Adipose tissue (tissue), 3 donors: ENCODE results near the gene TACR2. TPM values are rescaled to one million over a fixed set of nuclear protein-coding genes. Genes with fewer than 3 reads are reported as not detected.

ENCODE experiments used
- H3K27ac ChIP-seq: one replicate; pipeline ENCODE4 v1.5.1; 2013; ENCODE audit warnings: low read depth, low read length
- WGBS, 3 donors: extraction: QIAGEN DNeasy Blood & Tissue Kit; methylation state at CpG; one replicate each; pipeline ENCODE4 v1.1.7; 2013; 5-methylcytosine and 5-hydroxymethylcytosine counted together
- polyA plus RNA-seq, 3 donors: library from polyadenylated mRNA; stranded (reverse); fragments of 200-250 nt; gene quantifications; one replicate each; pipeline ENCODE4 v1.2.3, GENCODE V29; 2013
- donor health status: healthy with polysubstance abuse.
- donor health status: Bipolar disorder and iron deficiency.
- donor health status: healthy.

TACR2 gene
- polyA plus RNA-seq: under 1 TPM; 0.34 to 0.85 (median 0.36) TPM

DNA sequence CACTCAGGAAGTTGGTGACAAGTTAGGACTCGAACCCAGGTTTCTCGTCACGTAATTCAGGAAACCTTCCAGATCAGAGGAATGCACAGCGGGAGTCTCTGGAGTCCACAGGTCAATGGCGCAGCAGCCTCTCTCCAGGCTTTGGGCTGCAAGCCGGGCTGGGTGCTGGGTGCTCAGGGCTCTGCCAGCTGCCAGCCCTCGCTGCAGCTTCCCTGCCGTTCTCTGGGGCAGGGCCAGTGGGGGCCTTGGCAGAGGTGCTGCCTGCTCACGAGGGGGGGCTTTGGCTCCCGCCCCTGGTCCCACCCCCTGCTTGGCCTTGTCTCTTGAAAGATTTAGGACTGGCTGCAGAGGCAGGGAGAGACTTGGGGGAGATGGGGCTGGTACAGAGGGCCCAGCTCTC is at the start of gene TACR2:
Gene TACR2 (minus strand): TSS at position 224 of the 400 bp plus-strand sequence. CDS start 595 bp downstream, outside the sequence.
- 64 to 72% (median 70%) methylated on average over 10 of the region's 10 CpGs for WGBS, 3 donors

DNA sequence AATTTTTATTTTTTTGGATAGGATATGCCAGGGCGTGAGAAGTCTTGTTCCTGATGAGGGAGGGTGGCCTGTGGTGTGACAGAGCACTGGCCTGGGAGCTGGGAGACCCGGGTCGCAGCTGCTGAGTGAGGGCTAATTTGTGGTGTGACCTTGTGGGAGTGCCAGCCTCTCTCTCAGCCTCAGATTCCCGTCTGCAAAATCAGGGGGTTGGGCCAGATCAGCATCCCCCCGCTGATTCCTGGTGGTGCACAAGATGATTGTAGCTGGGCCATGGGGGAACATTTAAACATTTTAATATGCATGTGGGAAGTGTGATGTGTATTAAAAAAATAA is 49.4 kb upstream of the TACR2 start:
- no peak overlapping the region for H3K27ac ChIP-seq
- 36 to 52% (median 41%) methylated on average over 5 of the region's 5 CpGs for WGBS, 3 donors

More for the DNA sequence above, at the start of gene TACR2:
- H3K27ac ChIP-seq: no peak within 1 kb of the TSS

DNA sequence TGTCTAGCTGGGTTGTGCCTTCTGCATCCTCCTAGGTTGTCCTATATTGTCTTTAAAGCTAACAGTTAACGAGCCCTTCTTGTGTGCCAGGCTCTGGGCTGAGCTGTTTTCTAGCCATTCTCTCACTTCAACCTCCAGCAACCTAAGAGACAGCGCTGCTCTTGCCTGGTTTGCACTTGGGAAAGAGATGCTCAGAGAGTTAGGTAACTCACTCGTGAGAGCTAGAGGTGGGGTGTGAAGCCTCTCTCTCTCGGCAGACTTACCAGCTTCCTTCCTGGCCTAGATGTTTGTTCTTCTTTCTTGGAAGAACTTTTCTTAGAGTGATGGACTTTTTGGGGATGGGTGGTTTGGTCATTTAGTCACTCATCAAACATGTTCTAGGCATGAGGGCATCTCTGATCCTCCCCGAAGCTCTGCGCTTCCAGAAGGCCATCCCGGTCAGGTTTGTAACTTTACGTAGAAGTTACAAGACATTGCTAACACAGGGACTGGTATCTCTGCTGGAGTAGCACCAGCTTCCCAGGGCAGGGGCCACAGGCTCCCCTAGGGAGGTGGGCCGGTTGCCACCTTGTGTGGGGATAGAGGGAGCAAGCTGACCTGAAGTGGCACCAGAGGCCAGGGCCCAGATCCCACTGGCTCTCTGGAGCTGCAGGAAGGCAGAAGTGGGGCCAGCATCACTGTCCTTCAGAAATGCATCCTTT is 48.9 kb upstream of the TACR2 start:
- H3K27ac ChIP-seq: no peak overlapping the region
- WGBS, 3 donors: 66 to 88% (median 72%) methylated on average over 9 of the region's 9 CpGs

DNA sequence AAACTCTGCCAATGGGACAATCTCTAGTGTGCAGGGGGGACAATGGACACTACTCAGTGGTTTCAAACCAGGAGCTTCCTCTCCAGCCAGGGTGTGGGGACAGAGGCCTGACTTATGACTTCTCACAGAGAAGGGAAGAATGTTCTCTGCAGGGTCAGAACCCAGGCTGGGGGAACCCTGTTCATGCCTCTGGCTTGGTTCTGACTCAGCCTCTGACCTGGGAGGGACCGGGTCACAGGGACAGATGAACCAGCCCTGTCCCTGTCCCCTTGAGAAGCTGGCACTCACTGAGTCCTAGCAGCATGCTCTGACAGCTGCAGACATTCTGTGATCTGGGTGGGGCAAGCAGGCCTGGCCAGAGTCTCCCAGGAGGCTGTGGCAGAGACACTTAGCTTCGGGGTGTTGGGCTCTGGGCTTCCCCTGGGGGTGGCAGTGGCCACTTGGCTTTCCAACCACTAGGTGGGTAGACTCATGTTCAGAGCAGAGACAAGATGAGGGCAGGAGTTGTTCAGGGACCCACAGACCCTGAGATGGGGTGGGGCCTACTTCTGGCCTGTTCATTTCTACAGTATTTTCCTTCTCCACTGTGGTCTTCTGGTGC is 48.2 kb upstream of the TACR2 start:
- H3K27ac ChIP-seq: no peak overlapping the region
- 60 to 88% (median 62%) methylated on average over 2 of the region's 2 CpGs for WGBS, 3 donors

DNA sequence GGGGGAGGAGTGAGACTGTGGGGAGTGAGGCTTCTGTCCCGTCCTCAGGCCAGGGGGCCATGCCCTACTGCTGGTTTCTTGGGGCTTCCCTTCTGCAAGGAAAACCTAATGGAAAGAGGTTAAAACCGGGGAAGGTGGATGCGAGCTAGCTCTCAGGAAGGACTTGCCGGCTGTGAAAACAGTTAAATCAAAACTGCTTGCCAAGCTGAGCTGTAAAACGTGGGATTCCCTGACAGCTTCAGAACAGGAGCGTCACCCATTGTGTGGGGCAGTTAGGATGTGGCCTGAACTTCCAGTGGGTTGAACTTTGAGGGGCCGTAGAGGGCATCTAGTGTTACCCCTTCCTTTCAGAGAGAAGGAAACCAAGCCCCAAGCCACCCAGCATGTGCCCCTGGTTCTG is 47.7 kb upstream of the TACR2 start:
- 59 to 80% (median 62%) methylated on average over 7 of the region's 7 CpGs for WGBS, 3 donors
- no peak overlapping the region for H3K27ac ChIP-seq

DNA sequence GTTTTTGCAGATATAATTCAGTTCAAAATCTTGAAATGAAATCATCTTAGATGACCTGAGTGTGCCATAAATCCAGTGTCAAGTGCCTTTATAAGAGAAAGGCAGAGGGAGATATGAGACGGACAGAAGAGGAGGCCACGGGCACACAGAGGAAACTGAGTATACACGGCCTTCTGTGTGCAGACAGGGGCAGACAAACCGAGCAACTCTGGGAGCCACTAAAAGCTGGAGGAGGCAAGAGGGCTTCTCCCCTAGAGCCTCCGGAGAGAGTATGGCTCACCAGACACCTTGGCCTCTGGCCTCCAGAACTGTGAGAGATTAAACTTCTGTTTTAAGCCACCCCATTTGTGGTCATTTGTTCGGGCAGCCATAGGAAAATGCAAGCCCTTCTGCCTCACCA is 47.2 kb upstream of the TACR2 start:
- no peak overlapping the region for H3K27ac ChIP-seq
- 57 to 81% (median 67%) methylated on average over 6 of the region's 6 CpGs for WGBS, 3 donors

DNA sequence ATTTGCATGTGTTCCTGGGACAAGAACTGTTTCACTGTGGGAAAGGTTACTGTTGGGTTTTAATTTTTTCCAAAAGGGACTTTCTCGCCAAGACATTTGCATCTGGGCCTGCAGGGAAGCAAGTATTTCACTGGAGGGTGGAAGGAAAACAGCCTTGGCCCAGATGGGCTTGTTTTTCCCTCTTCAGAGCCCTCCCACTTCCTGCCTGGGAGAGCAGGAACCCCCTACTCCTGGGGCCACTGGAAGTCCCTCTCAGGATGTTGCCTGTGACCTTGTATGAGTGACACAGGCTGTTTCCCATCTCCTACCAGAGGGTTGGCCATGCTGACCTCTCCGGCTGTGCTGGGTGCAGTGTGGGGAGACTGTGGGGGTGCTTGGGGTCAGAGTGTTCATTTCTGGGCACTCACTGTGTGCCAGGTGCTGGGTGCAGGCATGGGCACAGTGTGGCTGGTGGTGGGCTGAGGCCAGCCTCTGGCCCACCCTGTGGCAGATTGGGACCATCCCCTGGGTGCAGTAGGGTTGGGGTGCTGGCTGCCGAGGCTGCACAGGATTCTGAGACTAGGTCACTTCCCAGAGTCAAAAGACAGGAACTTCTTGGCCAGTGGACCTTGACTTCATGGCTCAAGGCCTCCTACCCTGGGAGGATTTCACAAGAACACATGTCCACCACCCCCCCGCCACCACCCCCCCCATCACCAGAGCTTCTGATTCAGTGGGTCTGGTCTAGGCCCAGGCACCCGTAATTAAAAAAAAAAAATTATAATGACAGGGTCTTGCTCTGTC is 44.7 kb upstream of the TACR2 start:
- 63 to 86% (median 69%) methylated on average over 4 to 5 of the region's 5 CpGs for WGBS, 3 donors

DNA sequence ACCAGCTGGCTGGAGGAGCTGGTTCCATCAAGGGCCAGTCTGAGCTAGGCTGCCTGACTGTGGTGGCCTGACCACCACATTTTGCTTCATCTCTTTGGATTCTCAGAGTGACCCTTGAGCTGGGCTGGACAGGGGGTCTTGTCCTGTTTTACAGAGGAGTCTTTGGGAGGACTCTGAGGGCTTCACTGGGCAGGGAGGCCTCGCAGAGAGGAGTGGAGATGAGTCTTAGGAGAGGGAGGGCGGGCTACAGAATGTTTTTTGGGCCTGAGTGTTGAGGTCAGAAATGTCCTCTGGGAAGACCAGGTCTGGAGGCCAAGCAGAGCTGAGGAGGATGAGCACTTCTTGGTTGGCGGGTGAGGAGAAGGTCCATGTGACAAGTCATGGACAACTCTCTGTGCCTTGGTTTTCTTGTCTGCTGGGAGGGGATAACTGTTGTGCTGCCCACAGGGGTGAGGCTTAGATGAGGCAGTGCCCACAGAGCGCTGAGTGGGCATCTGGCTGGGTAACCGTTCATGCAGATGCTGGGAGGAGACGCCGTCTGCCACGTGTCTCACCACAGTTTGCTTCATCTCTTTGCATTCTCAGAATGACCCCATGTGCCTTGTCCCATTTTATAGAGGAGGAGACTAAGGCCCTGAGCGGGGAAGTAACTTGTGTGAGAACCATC is 44.0 kb upstream of the TACR2 start:
- 68 to 89% (median 77%) methylated on average over 9 of the region's 9 CpGs for WGBS, 3 donors
- H3K27ac ChIP-seq: no peak overlapping the region

More for the DNA sequence above, 44.7 kb upstream of the TACR2 start:
- no peak overlapping the region for H3K27ac ChIP-seq

DNA sequence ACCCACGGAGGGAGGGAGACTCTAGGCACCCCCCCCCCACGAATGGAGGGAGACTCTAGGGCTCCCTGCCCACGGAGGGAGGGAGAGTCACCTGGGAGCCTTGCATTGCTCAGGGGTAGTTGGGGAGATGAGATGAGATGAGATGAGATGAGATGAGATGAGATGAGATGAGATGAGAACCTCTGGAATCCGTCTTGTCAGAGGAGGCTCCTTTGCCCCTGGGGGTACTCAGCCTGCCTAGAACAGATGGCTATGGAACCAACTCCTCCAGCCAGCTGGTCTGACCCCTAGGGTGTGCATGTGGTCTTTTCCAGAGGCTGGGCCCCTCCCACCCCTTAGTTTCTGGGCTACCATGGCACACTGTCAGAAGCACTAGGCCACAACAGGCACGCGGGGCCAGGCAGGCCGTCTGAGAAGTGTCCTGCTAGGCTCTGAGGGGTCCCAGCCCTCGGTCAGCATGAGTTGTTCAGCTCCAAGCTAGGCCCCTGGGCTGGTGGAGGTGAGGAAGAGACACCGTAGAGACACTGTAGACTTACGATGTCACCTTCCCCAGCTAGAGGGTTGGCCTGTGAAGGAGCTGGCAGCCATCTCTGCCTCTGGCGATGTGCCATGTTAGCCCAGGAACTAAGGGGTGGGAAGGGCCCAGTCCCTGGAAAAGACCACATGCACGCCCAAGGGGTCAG is 43.3 kb upstream of the TACR2 start:
- 77 to 84% (median 84%) methylated on average over 12 of the region's 12 CpGs for WGBS, 3 donors
- no peak overlapping the region for H3K27ac ChIP-seq

DNA sequence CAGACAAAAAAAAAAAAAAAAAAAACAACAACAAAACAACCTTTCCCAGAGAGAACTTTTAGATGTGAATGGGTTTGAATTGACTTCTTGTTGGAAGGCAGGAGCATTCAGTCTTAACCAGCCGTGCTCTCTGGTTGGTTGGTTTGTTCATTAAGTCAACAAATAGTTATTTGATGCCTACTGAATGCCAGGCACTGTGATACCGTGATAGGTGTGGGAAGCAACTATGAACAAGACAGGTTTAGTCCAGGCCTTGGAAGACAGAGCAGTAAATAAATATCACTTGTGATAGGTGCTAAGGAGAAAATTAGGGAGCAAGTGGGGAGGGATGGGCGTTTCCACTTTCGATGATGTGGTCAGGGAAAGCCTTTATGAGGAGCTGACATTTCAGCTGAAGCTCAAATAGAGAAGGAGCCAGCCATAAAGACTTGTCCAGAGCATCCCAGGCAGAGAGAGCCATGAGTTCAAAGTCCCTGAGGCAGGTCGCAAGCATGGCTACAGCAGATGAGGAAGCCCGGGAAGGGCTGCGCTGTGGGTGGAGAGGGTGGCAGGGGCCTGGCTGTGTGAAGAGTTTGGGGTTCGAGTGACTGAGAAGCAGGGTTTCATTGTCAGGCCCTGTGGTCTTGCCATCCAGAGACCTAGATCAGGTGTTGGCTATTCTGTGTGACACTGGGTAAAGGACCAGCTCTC is 42.5 kb upstream of the TACR2 start:
- H3K27ac ChIP-seq: no peak overlapping the region

DNA sequence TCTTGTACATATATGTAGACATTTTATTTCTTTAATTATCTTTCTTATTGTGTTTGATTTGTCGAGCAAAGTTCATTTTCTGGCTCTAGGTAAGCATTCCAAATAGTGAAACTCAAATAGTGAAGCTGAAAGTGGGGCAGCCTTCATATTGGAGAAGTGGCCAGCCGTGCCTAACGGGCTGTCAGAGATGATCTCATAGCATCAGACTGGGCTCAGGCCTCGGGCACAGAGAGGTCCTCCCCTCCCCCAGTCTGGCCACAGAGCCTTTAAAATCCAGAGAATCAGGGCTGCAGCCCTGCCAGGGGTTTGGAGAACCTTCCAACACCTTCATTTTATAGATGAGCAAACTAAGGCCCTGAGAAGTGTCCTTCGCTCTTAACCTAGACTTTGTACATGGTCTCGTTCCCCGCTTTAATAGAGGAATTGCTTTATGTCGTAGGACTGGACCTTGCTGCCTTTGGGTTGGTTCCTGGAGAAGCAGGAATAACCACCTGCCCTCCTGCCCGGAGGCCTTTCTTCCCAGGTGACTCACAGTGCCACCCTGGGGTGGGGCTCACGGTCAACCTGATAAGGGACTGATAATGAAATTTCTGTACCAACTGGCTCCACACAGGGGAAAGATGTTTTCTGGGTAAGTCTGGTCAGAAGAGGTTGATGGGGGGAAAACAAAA is 41.8 kb upstream of the TACR2 start:
- no peak overlapping the region for H3K27ac ChIP-seq
- WGBS, 3 donors: 48 to 78% (median 66%) methylated on average over 10 of the region's 10 CpGs

More for the DNA sequence above, 42.5 kb upstream of the TACR2 start:
- WGBS, 3 donors: 71 to 81% (median 73%) methylated on average over 8 of the region's 8 CpGs

DNA sequence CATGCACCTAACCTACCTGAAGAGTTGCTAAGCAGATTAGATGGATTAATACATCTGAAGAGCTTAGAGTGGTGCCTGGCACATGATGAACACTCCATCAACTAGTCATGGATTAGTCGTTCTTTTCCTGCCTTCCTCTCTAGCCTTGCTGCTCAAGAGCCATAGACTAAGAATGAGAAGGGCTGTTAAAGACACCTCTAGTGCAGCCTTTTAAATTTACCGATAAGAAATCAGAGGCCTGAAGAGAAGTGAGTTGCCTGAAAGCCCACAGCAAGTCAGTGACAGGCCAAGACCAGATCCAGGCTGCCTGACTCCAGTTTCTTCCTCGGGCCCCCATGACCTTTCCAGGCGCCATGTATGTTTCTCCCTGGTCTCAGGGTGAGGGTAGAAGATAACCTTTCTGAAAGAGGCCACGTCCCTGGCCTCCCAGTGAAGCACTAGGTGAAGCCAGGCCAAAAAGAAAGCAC is 41.1 kb upstream of the TACR2 start:
- H3K27ac ChIP-seq: no peak overlapping the region
- 65 to 83% (median 79%) methylated on average over 5 of the region's 5 CpGs for WGBS, 3 donors

DNA sequence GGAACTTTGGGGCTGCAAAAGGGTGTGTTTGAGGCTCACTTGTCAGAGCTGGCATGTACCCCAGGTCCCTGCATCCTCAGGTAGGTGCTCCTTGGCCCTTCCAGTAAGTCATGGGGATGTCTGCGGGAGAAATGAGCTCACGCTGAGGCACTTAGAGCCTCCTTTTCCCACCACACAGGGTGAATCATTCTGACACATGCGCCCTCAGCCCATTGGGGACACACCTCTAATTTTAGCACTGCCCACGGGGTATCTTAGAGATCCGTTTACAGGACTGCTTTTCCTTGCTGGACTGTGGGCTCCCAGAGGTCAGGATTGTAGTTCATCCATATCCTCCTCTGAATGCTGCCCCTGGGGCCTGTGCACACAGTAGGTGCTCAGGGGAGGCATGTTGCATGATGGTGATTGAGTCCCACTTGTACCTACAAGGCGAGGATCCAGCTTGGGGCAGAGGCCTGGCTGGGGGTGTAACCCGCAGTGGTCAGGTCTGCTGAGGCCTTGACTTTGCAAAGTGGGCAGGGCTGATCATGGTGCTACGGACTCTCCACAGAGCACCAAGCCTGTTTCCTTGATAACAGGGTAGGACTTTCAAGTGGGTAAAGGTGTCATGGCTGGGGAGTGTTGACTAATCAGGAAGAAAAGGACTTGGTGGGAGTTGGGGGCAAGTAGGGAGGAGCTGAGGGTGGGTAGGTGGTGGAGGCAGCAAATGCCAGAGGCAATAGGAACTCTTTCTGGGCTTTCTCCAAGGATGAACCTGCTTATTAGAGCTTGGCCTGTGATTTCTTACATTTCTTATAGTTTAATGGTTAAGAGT is 40.4 kb upstream of the TACR2 start:
- H3K27ac ChIP-seq: no peak overlapping the region
- 78 to 86% (median 79%) methylated on average over 8 of the region's 8 CpGs for WGBS, 3 donors

DNA sequence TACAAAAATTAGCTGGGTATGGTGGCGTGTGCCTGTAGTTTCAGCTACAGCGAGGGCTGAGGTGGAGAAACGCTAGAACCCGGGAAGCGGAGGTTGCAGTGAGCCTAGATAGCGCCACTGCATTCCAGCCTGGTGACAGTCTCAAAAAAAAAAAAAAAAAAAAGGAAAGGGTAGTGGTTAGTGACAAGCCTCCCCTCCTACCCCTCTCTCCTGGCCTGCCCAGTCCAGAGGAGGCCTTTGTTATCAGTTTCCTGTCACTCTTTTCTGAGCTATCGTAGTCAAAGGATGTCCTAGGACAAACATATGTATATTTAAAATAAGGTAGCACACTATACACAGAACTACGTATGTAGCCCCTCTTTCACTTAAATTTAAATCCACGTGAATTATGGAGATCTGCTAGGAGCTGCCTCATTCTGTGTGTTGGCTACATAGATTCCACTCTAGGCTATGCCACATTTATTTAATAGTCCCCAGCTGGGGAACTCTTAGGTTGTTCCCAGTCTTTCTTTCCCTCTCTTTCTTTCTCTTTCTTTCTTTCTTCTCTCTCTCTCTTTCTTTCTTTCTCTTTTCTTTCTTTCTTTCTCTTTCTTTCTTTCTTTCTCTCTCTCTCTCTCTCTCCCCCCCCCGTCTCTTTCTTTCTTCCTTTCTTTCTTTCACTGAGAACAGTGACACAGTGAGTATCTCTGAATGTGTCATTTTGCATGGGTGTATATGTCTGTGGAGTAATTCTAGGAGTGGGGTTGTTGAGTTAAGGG is 38.5 kb upstream of the TACR2 start:
- no peak overlapping the region for H3K27ac ChIP-seq
- WGBS, 3 donors: 77 to 90% (median 81%) methylated on average over 9 to 10 of the region's 10 CpGs

DNA sequence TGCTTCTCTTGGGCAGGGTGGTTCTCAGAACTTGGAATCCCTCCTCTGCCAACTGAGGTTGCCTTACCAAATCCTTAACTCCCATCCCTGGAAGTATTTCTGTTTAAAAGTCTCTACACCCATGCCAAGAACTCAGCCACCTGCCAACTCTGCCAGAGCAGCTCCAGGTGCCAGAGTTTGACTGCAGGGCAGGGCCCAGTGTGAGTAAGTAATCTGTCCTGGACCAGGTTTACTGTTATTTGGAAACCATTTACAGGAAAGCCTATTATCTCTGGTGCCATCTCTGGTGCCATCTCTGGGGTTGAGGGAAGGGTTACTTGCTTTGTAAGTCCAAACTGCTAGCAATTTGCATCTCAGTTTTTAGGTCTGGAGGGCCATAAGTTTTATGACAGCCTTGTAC is 37.1 kb upstream of the TACR2 start:
- no peak overlapping the region for H3K27ac ChIP-seq
